ENCODE results near the gene XIST. TPM values are rescaled to one million over a fixed set of nuclear protein-coding genes. Genes with fewer than 3 reads are reported as not detected.
A peak's percentile ranks its signal among the peaks of the same experiment; 100 is the strongest.

Gene XIST
- total and polyA plus RNA-seq, 2 donors (not counting 1 experiment from before 2014, with no cell fraction given) = 0.07 to 97.9 TPM

DNA sequence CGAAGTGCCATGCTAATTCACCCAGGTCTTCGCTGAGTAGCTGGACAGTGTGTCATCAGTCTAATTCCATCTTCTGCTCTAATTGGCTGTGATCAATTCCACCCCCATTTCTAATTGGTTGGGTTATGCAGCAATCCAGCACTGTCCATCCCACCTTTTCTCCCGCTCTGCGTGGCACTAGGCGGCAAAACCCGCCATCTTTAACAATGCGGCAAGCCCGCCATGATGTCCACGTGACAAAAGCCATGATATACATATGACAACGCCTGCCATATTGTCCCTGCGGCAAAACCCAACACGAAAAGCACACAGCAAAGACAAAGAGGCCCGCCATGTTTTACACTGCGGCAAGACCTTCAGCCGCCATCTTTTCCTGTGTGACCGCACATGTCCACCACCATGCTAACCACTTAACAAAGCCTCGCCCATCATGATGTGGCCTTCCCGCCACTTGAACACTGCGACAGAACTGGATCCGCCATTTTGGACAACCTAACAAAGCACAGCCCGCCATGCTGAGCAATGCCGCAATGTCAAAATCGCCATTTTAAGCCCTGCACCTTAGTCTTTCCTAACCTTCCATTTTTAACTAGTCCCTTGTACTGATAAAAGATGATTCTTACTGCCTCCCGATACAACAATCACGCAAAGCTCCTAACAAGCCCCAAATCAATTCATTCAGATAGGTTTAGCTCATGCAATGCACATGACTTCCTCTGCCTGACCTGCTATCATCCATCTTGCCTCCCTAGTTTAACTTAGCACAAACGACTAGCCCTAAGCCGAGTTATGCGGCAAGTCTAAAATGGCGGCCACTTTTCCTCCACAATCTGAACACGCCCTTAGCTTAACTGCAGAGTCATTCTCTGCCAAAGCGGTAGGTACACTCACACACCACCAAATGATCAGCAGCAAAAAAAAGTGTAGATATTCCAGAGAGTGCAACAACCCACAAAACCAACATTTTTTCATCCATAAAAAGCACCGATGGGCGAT is 1.2 kb downstream of the XIST start:
- peaks cover under 1% of the 10 kb centered on the region for H4K20me1 ChIP-seq (ENCODE audit: control insufficient read depth, extremely low read depth, insufficient read depth, low read length)
- peaks cover 43% of the 10 kb centered on the region for H3K79me2 ChIP-seq (ENCODE audit: control insufficient read depth, insufficient read depth, low read length)
- peak overlapping the region; percentile 8 for H3K9ac ChIP-seq (ENCODE audit: insufficient read depth, low read length)
- no peaks in the 10 kb centered on the region for H3K27me3 ChIP-seq (ENCODE audit: control insufficient read depth, insufficient read depth, low read length)
- no peak for TF ChIP-seq EZH2 (IDR thresholded peaks at IDR 0.05; ENCODE audit: low read length, missing control alignments)
- TF ChIP-seq, protein P1, sequence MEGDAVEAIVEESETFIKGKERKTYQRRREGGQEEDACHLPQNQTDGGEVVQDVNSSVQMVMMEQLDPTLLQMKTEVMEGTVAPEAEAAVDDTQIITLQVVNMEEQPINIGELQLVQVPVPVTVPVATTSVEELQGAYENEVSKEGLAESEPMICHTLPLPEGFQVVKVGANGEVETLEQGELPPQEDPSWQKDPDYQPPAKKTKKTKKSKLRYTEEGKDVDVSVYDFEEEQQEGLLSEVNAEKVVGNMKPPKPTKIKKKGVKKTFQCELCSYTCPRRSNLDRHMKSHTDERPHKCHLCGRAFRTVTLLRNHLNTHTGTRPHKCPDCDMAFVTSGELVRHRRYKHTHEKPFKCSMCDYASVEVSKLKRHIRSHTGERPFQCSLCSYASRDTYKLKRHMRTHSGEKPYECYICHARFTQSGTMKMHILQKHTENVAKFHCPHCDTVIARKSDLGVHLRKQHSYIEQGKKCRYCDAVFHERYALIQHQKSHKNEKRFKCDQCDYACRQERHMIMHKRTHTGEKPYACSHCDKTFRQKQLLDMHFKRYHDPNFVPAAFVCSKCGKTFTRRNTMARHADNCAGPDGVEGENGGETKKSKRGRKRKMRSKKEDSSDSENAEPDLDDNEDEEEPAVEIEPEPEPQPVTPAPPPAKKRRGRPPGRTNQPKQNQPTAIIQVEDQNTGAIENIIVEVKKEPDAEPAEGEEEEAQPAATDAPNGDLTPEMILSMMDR (conservative IDR thresholded peaks at IDR 0.05 in 1 of 2, IDR thresholded peaks at IDR 0.05 in 1 of 2; ENCODE audit: low read depth in 1 of 2, low read length in 2 of 2) = no peak
- no peaks in the 10 kb centered on the region for H3K9me3 ChIP-seq (ENCODE audit: control insufficient read depth, insufficient read depth, low read depth, low read length)
- peak overlapping the region; percentile 35 for H3K4me2 ChIP-seq (ENCODE audit: extremely low read depth, insufficient read depth, low read length)
- DNase-seq (ENCODE audit: low read depth in 2 of 2) = peak in 1 of 2 donors; percentile 95
- H2AFZ ChIP-seq (ENCODE audit: low read length) = no peak overlapping the region
- H3K36me3 ChIP-seq (ENCODE audit: control insufficient read depth, insufficient read depth, low read length) = no peaks in the 10 kb centered on the region
- peak overlapping the region; percentile 90 for H3K27ac ChIP-seq (ENCODE audit: insufficient read depth, low read length)
- peak overlapping the region in 2 of 4 experiments; percentile 67 to 81 for H3K4me3 ChIP-seq (replicated peaks in 1 of 4; ENCODE audit: control extremely low read depth in 1 of 4, insufficient read depth in 1 of 4, low read depth in 3 of 4, low read length in 4 of 4)
- no peaks in the 10 kb centered on the region for H3K4me1 ChIP-seq (ENCODE audit: control insufficient read depth, extremely low read depth, insufficient read depth, low read length)

DNA sequence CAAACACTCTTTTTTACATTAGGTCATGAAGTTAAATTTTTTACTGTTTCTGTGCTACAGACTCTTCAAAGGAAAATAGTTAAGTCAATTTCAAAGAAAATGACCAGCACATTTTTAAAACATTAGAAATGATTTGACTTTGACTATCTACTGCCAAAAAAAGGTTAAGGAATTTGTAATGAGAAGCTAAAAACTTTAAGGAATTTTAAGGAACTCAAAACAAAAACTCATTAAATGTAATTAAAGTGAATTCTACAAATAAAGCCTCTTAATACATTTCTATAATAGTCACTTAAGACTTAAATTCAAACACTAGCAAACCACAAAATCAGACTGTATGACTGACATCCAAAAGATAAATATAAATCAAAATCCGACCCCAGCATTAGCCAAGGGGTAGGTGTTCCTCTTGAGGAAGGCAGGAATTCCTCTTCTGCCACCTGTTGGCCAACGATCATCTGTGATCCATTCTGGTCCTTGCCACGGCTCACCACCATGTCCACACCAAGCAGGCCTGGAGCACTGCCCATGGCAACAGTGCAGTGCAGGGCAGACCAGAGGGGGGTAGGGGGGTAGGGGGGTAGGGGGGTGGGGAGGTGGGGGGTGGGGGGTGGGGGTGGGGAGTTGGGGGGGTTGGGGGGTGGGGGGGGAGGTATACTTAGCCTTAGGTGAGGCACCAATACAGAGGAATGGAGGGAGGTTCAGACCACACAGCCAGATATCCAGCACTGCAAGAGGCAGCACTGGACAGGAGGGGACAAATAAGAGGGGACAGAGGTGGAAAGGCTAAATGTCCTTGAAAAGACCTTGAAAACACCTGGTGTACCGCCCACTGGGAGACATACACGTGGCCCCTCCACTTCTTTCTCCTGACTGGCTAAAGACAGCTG is 2.1 kb downstream of the XIST start:
- peak; percentile 9 to 46 for DNase-seq (ENCODE audit: low read depth in 2 of 2)
- Histone ChIP-seq H3K9ac (ENCODE audit: insufficient read depth, low read length) (no peak overlapping the region), H2AFZ (ENCODE audit: low read length) (no peak overlapping the region), H3K9me3 (ENCODE audit: control insufficient read depth, insufficient read depth, low read depth, low read length) (no peaks in the 10 kb centered on the region), H3K27me3 (ENCODE audit: control insufficient read depth, insufficient read depth, low read length) (no peaks in the 10 kb centered on the region), H4K20me1 (ENCODE audit: control insufficient read depth, extremely low read depth, insufficient read depth, low read length) (peaks cover 3% of the 10 kb centered on the region), H3K4me2 (ENCODE audit: extremely low read depth, insufficient read depth, low read length) (peak overlapping the region; percentile 64), H3K4me3 (replicated peaks in 1 of 4; ENCODE audit: control extremely low read depth in 1 of 4, insufficient read depth in 1 of 4, low read depth in 3 of 4, low read length in 4 of 4) (peak overlapping the region in 2 of 4 experiments; percentile 41 to 53), H3K79me2 (ENCODE audit: control insufficient read depth, insufficient read depth, low read length) (peaks cover 50% of the 10 kb centered on the region), H3K4me1 (ENCODE audit: control insufficient read depth, extremely low read depth, insufficient read depth, low read length) (no peaks in the 10 kb centered on the region), H3K27ac (ENCODE audit: insufficient read depth, low read length) (no peak overlapping the region), H3K36me3 (ENCODE audit: control insufficient read depth, insufficient read depth, low read length) (no peaks in the 10 kb centered on the region)
- TF ChIP-seq, protein P1 (conservative IDR thresholded peaks at IDR 0.05 in 1 of 2, IDR thresholded peaks at IDR 0.05 in 1 of 2; ENCODE audit: low read depth in 1 of 2, low read length in 2 of 2) = peak in 1 of 2 donors; percentile 11
- TF ChIP-seq EZH2 (IDR thresholded peaks at IDR 0.05; ENCODE audit: low read length, missing control alignments) = no peak

DNA sequence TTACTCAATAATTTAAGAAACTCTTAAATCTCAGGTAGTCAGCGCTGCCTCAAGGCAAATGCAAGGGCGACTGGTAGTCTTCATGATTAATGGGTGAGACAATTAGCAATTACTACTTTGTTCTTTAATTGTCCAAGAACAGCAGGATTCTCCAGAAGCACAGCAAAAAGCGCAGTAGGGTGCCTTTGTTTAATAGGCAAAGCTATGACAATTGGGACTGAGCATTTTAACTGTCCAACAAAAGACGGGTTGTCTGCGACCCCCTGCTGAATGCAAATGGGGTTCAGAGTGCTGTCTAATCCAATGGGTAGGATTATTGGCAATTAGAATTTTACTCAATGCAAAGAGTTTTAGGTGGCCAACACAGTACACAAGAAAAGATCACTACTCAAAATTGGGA is 3.4 kb downstream of the XIST start:
- no peak for DNase-seq (ENCODE audit: low read depth in 2 of 2)
- Histone ChIP-seq H2AFZ (ENCODE audit: low read length) (no peak overlapping the region), H3K4me2 (ENCODE audit: extremely low read depth, insufficient read depth, low read length) (peak overlapping the region; percentile 58), H3K27me3 (ENCODE audit: control insufficient read depth, insufficient read depth, low read length) (no peaks in the 10 kb centered on the region), H3K4me1 (ENCODE audit: control insufficient read depth, extremely low read depth, insufficient read depth, low read length) (no peaks in the 10 kb centered on the region), H3K79me2 (ENCODE audit: control insufficient read depth, insufficient read depth, low read length) (peaks cover 63% of the 10 kb centered on the region), H3K9me3 (ENCODE audit: control insufficient read depth, insufficient read depth, low read depth, low read length) (no peaks in the 10 kb centered on the region), H3K36me3 (ENCODE audit: control insufficient read depth, insufficient read depth, low read length) (no peaks in the 10 kb centered on the region), H4K20me1 (ENCODE audit: control insufficient read depth, extremely low read depth, insufficient read depth, low read length) (peaks cover 7% of the 10 kb centered on the region), H3K4me3 (replicated peaks in 1 of 4; ENCODE audit: control extremely low read depth in 1 of 4, insufficient read depth in 1 of 4, low read depth in 3 of 4, low read length in 4 of 4) (peak overlapping the region in 2 of 4 experiments; percentile 40 to 43), H3K9ac (ENCODE audit: insufficient read depth, low read length) (no peak overlapping the region), H3K27ac (ENCODE audit: insufficient read depth, low read length) (no peak overlapping the region)
- TF ChIP-seq EZH2 (IDR thresholded peaks at IDR 0.05; ENCODE audit: low read length, missing control alignments) = no peak
- TF ChIP-seq, protein P1 (conservative IDR thresholded peaks at IDR 0.05 in 1 of 2, IDR thresholded peaks at IDR 0.05 in 1 of 2; ENCODE audit: low read depth in 1 of 2, low read length in 2 of 2) = no peak
